MCF 10A (cell line): Measurements from ENCODE around the gene APBA2. TPM values are rescaled to one million over a fixed set of nuclear protein-coding genes. Genes with fewer than 3 reads are reported as not detected.

ENCODE experiments used
- BruUV-seq: library from RNA; stranded (reverse); fragments of 400-500 nt; replicated peaks from 2 replicates; lab custom pipeline; 2021; lab: Mats Ljungman, UMichigan
- CTCF ChIA-PET: fragments of 300-600 bp; sonication (Branson Sonifier 250); formaldehyde crosslinking; extraction: SDS; loops from one replicate; lab custom pipeline; 2021; ENCODE audit warnings: antibody characterized with exemption, inconsistent platforms; lab: Yijun Ruan, JAX
- POLR2A ChIA-PET: fragments of 300-600, 350-650 bp; sonication (Branson Sonifier 250); formaldehyde crosslinking; extraction: SDS; loops from one replicate; lab custom pipeline; 2020; ENCODE audit warnings: antibody characterized with exemption, inconsistent platforms; lab: Yijun Ruan, JAX
- DNase-seq: peaks from one replicate; pipeline ENCODE4 v3.0.0-alpha.2; 2018; ENCODE audit not compliant: unreplicated experiment
- H3K27ac Mint-ChIP-seq: one replicate; pipeline ENCODE4 v1.8.0; 2022; ENCODE audit warnings: mild to moderate bottlenecking, low read depth, mixed read lengths; ENCODE audit not compliant: unreplicated experiment
- H3K27me3 Mint-ChIP-seq: one replicate; pipeline ENCODE4 v1.8.0; 2022; ENCODE audit warnings: mixed read lengths; ENCODE audit not compliant: insufficient read depth, unreplicated experiment
- H3K36me3 Mint-ChIP-seq: one replicate; pipeline ENCODE4 v1.8.0; 2022; ENCODE audit warnings: mild to moderate bottlenecking, moderate library complexity, mixed read lengths; ENCODE audit not compliant: insufficient read depth, unreplicated experiment
- H3K4me1 Mint-ChIP-seq: one replicate; pipeline ENCODE4 v1.8.0; 2022; ENCODE audit warnings: mixed read lengths; ENCODE audit not compliant: insufficient read depth, unreplicated experiment
- H3K4me3 Mint-ChIP-seq: one replicate; pipeline ENCODE4 v1.8.0; 2022; ENCODE audit warnings: mild to moderate bottlenecking, moderate library complexity, mixed read lengths; ENCODE audit not compliant: unreplicated experiment
- H3K9me3 Mint-ChIP-seq: one replicate; pipeline ENCODE4 v1.8.0; 2022; ENCODE audit warnings: mixed read lengths; ENCODE audit not compliant: unreplicated experiment
- CTCF ChIP-seq: fragments of 200-600 bp; IDR thresholded peaks from one replicate; pipeline ENCODE4 v1.8.0; 2022; ENCODE audit warnings: antibody characterized with exemption, mild to moderate bottlenecking; ENCODE audit not compliant: unreplicated experiment
- intact Hi-C: fragments of 100-400 bp; cut with micrococcal nuclease; formaldehyde crosslinking; loops from 2 replicates; pipeline ENCODE4 v1.14.1; 2022
- total RNA-seq: library from RNA; stranded (reverse); gene quantifications from 2 replicates; pipeline ENCODE4 v1.2.3, GENCODE V29; 2022

The APBA2 gene
- total RNA-seq, 1 experiment from 2014 or later = not detected

- no peak overlapping the region for H3K4me3 Mint-ChIP-seq
- BruUV-seq = no TSS peak
- DNase-seq = no peak
- ChIA-PET CTCF (no interaction called here), POLR2A (no interaction called here)
- intact Hi-C loops = no loop called here
- TF ChIP-seq CTCF = no peak
- H3K36me3 Mint-ChIP-seq = no peaks in the 10 kb centered on the region
- H3K27ac Mint-ChIP-seq = no peak overlapping the region
- no peaks in the 10 kb centered on the region for H3K4me1 Mint-ChIP-seq
- H3K9me3 Mint-ChIP-seq = peaks cover 9% of the 10 kb centered on the region
- no peaks in the 10 kb centered on the region for H3K27me3 Mint-ChIP-seq
Measured at GRCh38 chr15:29035336-29036285, 149.8 kb downstream of the APBA2 start.

- intact Hi-C loops = no loop called here
- TF ChIP-seq CTCF = no peak
- ChIA-PET CTCF (no interaction called here), POLR2A (no interaction called here)
- H3K36me3 Mint-ChIP-seq = no peaks in the 10 kb centered on the region
- no peak overlapping the region for H3K4me3 Mint-ChIP-seq
- H3K27me3 Mint-ChIP-seq = no peaks in the 10 kb centered on the region
- no peaks in the 10 kb centered on the region for H3K9me3 Mint-ChIP-seq
- no peaks in the 10 kb centered on the region for H3K4me1 Mint-ChIP-seq
- H3K27ac Mint-ChIP-seq = no peak overlapping the region
- DNase-seq = no peak
- BruUV-seq = no TSS peak
Measured at GRCh38 chr15:29037997-29038705, 152.4 kb downstream of the APBA2 start.

- TF ChIP-seq CTCF = no peak
- POLR2A ChIA-PET = no interaction called here
- no TSS peak for BruUV-seq
- no peaks in the 10 kb centered on the region for H3K27me3 Mint-ChIP-seq
- no peaks in the 10 kb centered on the region for H3K36me3 Mint-ChIP-seq
- DNase-seq = no peak
- intact Hi-C loops = no loop called here
- no peak overlapping the region for H3K4me3 Mint-ChIP-seq
- no peaks in the 10 kb centered on the region for H3K4me1 Mint-ChIP-seq
- no peaks in the 10 kb centered on the region for H3K9me3 Mint-ChIP-seq
- no peak overlapping the region for H3K27ac Mint-ChIP-seq
- CTCF ChIA-PET = interaction anchor here (0.6 kb wide), 2 partner anchors 15 to 1164 kb away, joined by 3 read pairs; no protein-coding TSS in a partner anchor
Measured at GRCh38 chr15:29039466-29040369, 153.9 kb downstream of the APBA2 start.
